Heart left ventricle (tissue), 16 donors: ENCODE data around the gene IL1RAPL1. TPM values are rescaled to one million over a fixed set of nuclear protein-coding genes. Genes with fewer than 3 reads are reported as not detected.

Experiments
- ATAC-seq, 4 donors: fragments of 200-7000 bp; cut with Tn5 transposase; one replicate each; pipeline ENCODE4 v1.9.1; 2020 to 2022; ENCODE audit warnings: moderate library complexity in 4 of 4, mild to moderate bottlenecking in 3 of 4, moderate number of reproducible peaks in 1 of 4
- DNase-seq, 5 donors: peaks; one replicate each; pipeline ENCODE4 v3.0.0-alpha.2; 2020
- H3K27ac ChIP-seq, 12 donors: fragments of 200-600 bp; sonication (generic) in 4 of 12; one replicate each; pipeline versions ENCODE4 v1.5.0 to v1.8.0; 2016 to 2022; ENCODE audit warnings: mild to moderate bottlenecking in 2 of 12
- H3K27me3 ChIP-seq, 9 donors: fragments of 200-600 bp; sonication (generic) in 2 of 9; one replicate each; pipeline versions ENCODE4 v1.5.1 to v1.8.0; 2016 to 2022; ENCODE audit warnings: mild to moderate bottlenecking in 3 of 9
- H3K36me3 ChIP-seq, 9 donors: fragments of 200-600 bp; sonication (generic) in 2 of 9; one replicate each; pipeline versions ENCODE4 v1.5.0 to v1.8.0; 2018 to 2022; ENCODE audit warnings: mild to moderate bottlenecking in 2 of 9
- H3K4me1 ChIP-seq, 12 donors: fragments of 200-600 bp; sonication (generic) in 4 of 12; one replicate each; pipeline versions ENCODE4 v1.5.0 to v1.8.0; 2016 to 2022; ENCODE audit warnings: mild to moderate bottlenecking in 3 of 12
- H3K4me3 ChIP-seq, 12 donors: fragments of 200-600 bp; sonication (generic) in 4 of 12; one replicate each; pipeline versions ENCODE4 v1.5.0 to v1.8.0; 2017 to 2022; ENCODE audit warnings: mild to moderate bottlenecking in 9 of 12, moderate library complexity in 4 of 12
- H3K9me3 ChIP-seq, 12 donors: fragments of 200-600 bp; sonication (generic) in 4 of 12; one replicate each; pipeline versions ENCODE4 v1.5.0 to v1.8.0; 2016 to 2022; ENCODE audit warnings: mild to moderate bottlenecking in 1 of 12
- POLR2A ChIP-seq, 2 donors: fragments of 450-650 bp; IDR thresholded peaks; one replicate each; pipeline ENCODE4 v1.6.1; 2017; ENCODE audit warnings: antibody characterized with exemption in 2 of 2, mild to moderate bottlenecking in 2 of 2, moderate library complexity in 2 of 2
- WGBS, 4 donors: extraction: QIAGEN DNeasy Blood & Tissue Kit in 2 of 4; methylation state at CpG; one replicate each; pipeline versions ENCODE4 v1.1.5 to v1.1.7; 2013 to 2018; 5-methylcytosine and 5-hydroxymethylcytosine counted together
- intact Hi-C, 10 donors: fragments of 100-400 bp; cut with DNase I; formaldehyde crosslinking; loops; one replicate each; pipeline versions ENCODE4 v1.11.1 to v1.14.2; 2022
- polyA plus RNA-seq, 2 donors: library from polyadenylated mRNA; stranded (reverse); fragments of 200-250 nt; gene quantifications; one replicate each; pipeline ENCODE4 v1.2.3, GENCODE V29; 2013
- total RNA-seq, 9 donors: library from RNA; depleted of rRNA in 2 of 9; stranded (reverse); fragments of >200 nt in 2 of 9; fragmentation: NEBNext Ultra II Directional in 3 of 9; extraction: Animal tissue kit (Norgen Biotek cat#: 25700) in 3 of 9; gene quantifications; one replicate each; pipeline versions ENCODE4 v1.1.0 to v1.2.4, GENCODE V29; 2016 to 2023
- TF ChIP-seq, protein P1 (sequence below), 12 donors: fragments of 200-600 bp; sonication (generic) in 4 of 12; IDR thresholded peaks; one replicate each; pipeline versions ENCODE4 v1.5.0 to v1.8.0; 2018 to 2022; ENCODE audit warnings: antibody characterized with exemption in 12 of 12, mild to moderate bottlenecking in 5 of 12
- donor health status: ischemic (EF 13 %, LVEDD 7.1; RV severe dilation, severe dysfunction).
- donor health status: healthy with polysubstance abuse.
- donor health status: DM: no; HTN: yes; CAD: no.
- donor health status: DM: no; HTN: no; CAD: no.
- donor health status: ischemic (EF 25% LVEDD 6.9; RV normal size, moderate dysfunction).
- donor health status: ischemic (EF 25% LVEDD 5.7; RV mildly dilated, moderate dysfunction).
- donor health status: healthy.
- donor health status: DM: yes; HTN: yes; CAD: no.
- donor health status: ischemic (EF 35%, LVEDD 5.7; RV mildly dilated, moderate dysfunction).
- donor health status: nonischemic (EF 11% LVEDD 7.7; RV severe dilation, severe dysfunction).
- donor health status: DM: yes; HTN: yes; CAD: no.
- donor health status: PGD.
- donor health status: ischemic (EF 29% LVEDD 5.4; RV normal size, mild dysfunction).
- donor health status: nonischemic (EF 23%, LVEDD 6.1; RV moderate dilation, normal function).

Gene IL1RAPL1
- total and polyA plus RNA-seq, 11 donors = 0.42 to 4.7 (median 2.3) TPM

DNA sequence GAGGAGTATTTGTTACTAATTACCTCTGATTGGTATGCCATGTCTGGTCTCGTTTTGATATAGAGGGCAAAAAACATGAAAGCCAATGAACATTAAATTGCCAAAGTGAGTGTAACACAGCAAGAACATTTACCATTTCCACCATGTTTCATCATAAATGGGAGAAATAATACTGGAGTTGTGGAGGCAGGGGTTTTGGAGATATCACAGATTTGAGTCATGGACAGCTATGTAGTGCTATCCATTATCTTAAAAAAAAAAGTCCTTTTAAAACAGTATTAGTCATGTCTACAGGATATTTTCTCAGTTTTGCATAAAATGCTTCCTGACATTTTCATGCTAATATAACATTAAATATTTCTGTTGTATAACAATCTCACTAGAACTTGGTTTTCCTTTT is 301.2 kb downstream of the IL1RAPL1 start:
- no peak overlapping the region for H3K4me3 ChIP-seq
- DNase-seq (no peak), ATAC-seq (no peak)
- no peaks in the 10 kb centered on the region for H3K27me3 ChIP-seq
- intact Hi-C loops = no loop called here
- no peaks in the 10 kb centered on the region for H3K4me1 ChIP-seq
- 42 to 78% (median 56%) methylated on average over 1 of the region's 1 CpG for WGBS, 4 donors
- H3K9me3 ChIP-seq = no peaks in the 10 kb centered on the region
- no peaks in the 10 kb centered on the region for H3K36me3 ChIP-seq
- H3K27ac ChIP-seq = no peak overlapping the region
- no peak for TF ChIP-seq POLR2A (IDR thresholded peaks at IDR 0.05)
- TF ChIP-seq, protein P1, sequence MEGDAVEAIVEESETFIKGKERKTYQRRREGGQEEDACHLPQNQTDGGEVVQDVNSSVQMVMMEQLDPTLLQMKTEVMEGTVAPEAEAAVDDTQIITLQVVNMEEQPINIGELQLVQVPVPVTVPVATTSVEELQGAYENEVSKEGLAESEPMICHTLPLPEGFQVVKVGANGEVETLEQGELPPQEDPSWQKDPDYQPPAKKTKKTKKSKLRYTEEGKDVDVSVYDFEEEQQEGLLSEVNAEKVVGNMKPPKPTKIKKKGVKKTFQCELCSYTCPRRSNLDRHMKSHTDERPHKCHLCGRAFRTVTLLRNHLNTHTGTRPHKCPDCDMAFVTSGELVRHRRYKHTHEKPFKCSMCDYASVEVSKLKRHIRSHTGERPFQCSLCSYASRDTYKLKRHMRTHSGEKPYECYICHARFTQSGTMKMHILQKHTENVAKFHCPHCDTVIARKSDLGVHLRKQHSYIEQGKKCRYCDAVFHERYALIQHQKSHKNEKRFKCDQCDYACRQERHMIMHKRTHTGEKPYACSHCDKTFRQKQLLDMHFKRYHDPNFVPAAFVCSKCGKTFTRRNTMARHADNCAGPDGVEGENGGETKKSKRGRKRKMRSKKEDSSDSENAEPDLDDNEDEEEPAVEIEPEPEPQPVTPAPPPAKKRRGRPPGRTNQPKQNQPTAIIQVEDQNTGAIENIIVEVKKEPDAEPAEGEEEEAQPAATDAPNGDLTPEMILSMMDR (IDR thresholded peaks at IDR 0.05) = no peak

DNA sequence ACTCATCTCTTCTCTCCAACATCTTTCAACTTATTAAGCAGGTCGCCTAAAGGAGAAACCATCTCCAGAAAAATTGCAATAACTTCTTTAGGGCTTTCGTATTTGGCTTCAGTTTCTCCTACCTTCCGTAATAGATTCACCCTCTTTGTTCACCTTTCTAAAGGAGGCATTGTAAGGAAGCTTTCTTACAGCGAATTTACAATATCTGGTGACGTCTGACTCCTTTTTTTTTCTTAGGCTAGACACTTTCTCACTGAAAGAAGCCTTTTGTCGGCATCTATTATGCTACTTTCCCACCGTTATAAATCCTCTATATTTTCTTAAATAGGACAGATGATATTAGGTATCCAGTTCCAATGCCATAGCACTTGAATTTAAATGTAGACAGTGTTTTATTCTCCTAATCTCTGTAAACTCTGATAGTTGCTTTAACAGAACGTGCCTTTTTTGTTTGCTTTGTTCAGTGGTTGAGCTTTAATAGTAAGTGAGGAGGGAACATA is 302.4 kb downstream of the IL1RAPL1 start:
- no peak for DNase-seq
- no peak overlapping the region for H3K27ac ChIP-seq
- no peaks in the 10 kb centered on the region for H3K9me3 ChIP-seq
- WGBS, 4 donors = 54 to 80% (median 63%) methylated on average over 8 of the region's 8 CpGs
- TF ChIP-seq POLR2A (IDR thresholded peaks at IDR 0.05) = no peak
- TF ChIP-seq, protein P1 (IDR thresholded peaks at IDR 0.05) = no peak
- intact Hi-C loops = no loop called here
- no peaks in the 10 kb centered on the region for H3K4me1 ChIP-seq
- no peak for ATAC-seq
- no peaks in the 10 kb centered on the region for H3K36me3 ChIP-seq
- H3K4me3 ChIP-seq = no peak overlapping the region
- no peaks in the 10 kb centered on the region for H3K27me3 ChIP-seq

- TF ChIP-seq, protein P1 (IDR thresholded peaks at IDR 0.05) = no peak
- TF ChIP-seq POLR2A (IDR thresholded peaks at IDR 0.05) = no peak
- Histone ChIP-seq H3K27ac (no peak overlapping the region), H3K27me3 (no peaks in the 10 kb centered on the region), H3K36me3 (no peaks in the 10 kb centered on the region), H3K4me1 (no peaks in the 10 kb centered on the region), H3K9me3 (no peaks in the 10 kb centered on the region), H3K4me3 (no peak overlapping the region)
- intact Hi-C loops = no loop called here
- 48 to 82% (median 74%) methylated on average over 3 of the region's 3 CpGs for WGBS, 4 donors
- ATAC-seq (no peak), DNase-seq (no peak)
Observed at GRCh38 chrX:28901637-28902036, 314.4 kb downstream of the IL1RAPL1 start.

DNA sequence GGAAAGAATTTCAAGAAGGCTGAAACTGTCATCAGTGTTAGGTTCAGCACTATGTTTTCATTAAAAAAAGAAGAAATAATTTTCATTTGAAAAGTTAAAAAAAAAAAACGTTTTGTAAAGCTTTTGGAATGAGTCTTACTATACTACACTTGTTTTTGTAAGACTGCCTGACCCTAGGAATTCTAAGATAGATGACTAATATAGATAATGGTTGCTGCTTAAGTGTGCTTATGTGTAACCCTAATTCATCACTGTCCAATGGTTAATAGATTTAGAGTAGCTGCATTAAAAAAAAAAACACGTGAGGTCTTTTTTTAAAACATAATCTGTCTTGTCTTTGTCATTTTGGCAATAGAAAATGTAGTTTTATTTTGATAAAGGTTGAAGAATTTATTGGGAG is 323.2 kb downstream of the IL1RAPL1 start:
- ATAC-seq (no peak), DNase-seq (no peak)
- Histone ChIP-seq H3K4me1 (no peaks in the 10 kb centered on the region), H3K9me3 (no peaks in the 10 kb centered on the region), H3K27ac (no peak overlapping the region), H3K4me3 (no peak overlapping the region), H3K27me3 (no peaks in the 10 kb centered on the region), H3K36me3 (no peaks in the 10 kb centered on the region)
- TF ChIP-seq POLR2A (IDR thresholded peaks at IDR 0.05) = no peak
- TF ChIP-seq, protein P1 (IDR thresholded peaks at IDR 0.05) = no peak
- intact Hi-C loops = no loop called here
- 20 to 49% (median 30%) methylated on average over 2 of the region's 2 CpGs for WGBS, 4 donors
